ENCODE results near the gene TMTC1. TPM values are rescaled to one million over a fixed set of nuclear protein-coding genes. Genes with fewer than 3 reads are reported as not detected.

The TMTC1 gene
- total RNA-seq, 1 experiment from 2014 or later, result 4.8 TPM

DNA sequence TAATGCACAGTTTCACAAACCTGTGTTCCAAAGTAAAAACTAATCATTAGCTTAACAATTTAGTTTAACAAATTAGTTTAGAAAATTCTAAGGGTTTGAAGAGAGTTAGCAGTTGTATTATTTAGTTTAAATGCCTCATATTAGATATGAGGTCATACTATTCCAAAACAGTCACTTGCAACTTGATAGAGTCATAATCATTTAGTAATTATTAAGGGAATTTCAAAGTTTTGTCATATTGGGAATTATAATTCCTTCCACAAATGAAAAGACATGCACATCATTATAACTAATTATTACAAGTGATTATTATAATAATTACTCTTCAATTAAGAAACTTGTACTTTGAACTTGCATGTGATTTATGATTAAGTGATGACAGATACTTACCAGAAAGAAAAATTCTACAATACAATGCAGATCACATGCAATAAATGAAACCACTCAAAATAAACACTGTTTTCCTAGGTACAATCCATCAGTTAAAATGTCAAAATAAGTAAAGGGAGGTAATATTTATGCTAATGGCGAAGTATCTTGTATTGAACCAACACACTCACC is 66.1 kb downstream of the TMTC1 start:
- Histone ChIP-seq H4K20me1 (ENCODE audit: insufficient read depth) (no peaks in the 10 kb centered on the region; the same call in 1 of the 2 replicates), H3K4me2 (no peak overlapping the region), H3K36me3 (ENCODE audit: low read depth) (no peaks in the 10 kb centered on the region), H3K4me3 (no peak overlapping the region), H3K27me3 (ENCODE audit: insufficient read depth, low read depth) (no peaks in the 10 kb centered on the region), H3K27ac (no peak overlapping the region), H2AFZ (0 out of 2 replicates have a peak overlapping the region, but pooled peaks have one; percentile 22), H3K9me3 (ENCODE audit: insufficient read depth, low read depth) (no peaks in the 10 kb centered on the region), H3K9me2 (ENCODE audit: insufficient read depth) (no peaks in the 10 kb centered on the region), H3K4me1 (replicated peaks; ENCODE audit: insufficient read depth) (no peaks in the 10 kb centered on the region), H3K79me2 (ENCODE audit: low read depth) (no peaks in the 10 kb centered on the region), H3F3A (ENCODE audit: insufficient read depth, low read depth) (no peaks in the 10 kb centered on the region)
- intact Hi-C loops (cut with micrococcal nuclease; ENCODE audit: unreplicated experiment), result no loop called here
- TF ChIP-seq, protein P1, sequence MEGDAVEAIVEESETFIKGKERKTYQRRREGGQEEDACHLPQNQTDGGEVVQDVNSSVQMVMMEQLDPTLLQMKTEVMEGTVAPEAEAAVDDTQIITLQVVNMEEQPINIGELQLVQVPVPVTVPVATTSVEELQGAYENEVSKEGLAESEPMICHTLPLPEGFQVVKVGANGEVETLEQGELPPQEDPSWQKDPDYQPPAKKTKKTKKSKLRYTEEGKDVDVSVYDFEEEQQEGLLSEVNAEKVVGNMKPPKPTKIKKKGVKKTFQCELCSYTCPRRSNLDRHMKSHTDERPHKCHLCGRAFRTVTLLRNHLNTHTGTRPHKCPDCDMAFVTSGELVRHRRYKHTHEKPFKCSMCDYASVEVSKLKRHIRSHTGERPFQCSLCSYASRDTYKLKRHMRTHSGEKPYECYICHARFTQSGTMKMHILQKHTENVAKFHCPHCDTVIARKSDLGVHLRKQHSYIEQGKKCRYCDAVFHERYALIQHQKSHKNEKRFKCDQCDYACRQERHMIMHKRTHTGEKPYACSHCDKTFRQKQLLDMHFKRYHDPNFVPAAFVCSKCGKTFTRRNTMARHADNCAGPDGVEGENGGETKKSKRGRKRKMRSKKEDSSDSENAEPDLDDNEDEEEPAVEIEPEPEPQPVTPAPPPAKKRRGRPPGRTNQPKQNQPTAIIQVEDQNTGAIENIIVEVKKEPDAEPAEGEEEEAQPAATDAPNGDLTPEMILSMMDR (conservative IDR thresholded peaks at IDR 0.05), result no peak
- no peak for TF ChIP-seq EZH2 (IDR thresholded peaks at IDR 0.05; ENCODE audit: low read depth)
- no peak for DNase-seq
- ChIA-PET CTCF (no interaction called here), POLR2A (ENCODE audit: unreplicated experiment) (no interaction called here)
- no TSS peak for BruUV-seq (replicated peaks)

DNA sequence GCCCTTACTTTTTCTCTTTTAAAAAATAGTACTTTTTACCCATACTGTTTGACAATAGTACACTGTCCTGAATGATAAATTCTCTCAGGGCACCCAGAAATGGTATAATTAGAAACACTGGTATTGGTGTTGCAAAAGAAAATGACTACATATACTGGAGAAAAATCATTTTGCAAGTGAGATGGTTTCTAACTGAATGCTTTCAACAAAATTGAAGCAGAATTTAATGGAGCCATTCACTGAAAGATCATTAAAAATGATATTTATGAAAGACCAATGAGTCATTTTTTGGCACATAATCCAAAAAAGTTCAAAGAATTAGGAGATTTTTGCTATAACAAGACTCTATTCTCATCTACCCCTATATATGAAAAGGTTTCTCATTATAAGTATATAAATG is 68.8 kb downstream of the TMTC1 start:
- no peak for TF ChIP-seq EZH2 (IDR thresholded peaks at IDR 0.05; ENCODE audit: low read depth)
- TF ChIP-seq, protein P1 (conservative IDR thresholded peaks at IDR 0.05), result no peak
- no peak overlapping the region for H3K4me2 ChIP-seq
- H3F3A ChIP-seq (ENCODE audit: insufficient read depth, low read depth), result no peaks in the 10 kb centered on the region
- ChIA-PET POLR2A (ENCODE audit: unreplicated experiment) (interaction anchor here (0.6 kb wide), 1 partner anchor 262 kb away, joined by 3 read pairs; no protein-coding TSS in a partner anchor), CTCF (no interaction called here)
- H3K9me3 ChIP-seq (ENCODE audit: insufficient read depth, low read depth), result no peaks in the 10 kb centered on the region
- H3K36me3 ChIP-seq (ENCODE audit: low read depth), result no peaks in the 10 kb centered on the region
- intact Hi-C loops (cut with micrococcal nuclease; ENCODE audit: unreplicated experiment), result no loop called here
- H3K79me2 ChIP-seq (ENCODE audit: low read depth), result no peaks in the 10 kb centered on the region
- H4K20me1 ChIP-seq (ENCODE audit: insufficient read depth), result no peaks in the 10 kb centered on the region; the same call in 1 of the 2 replicates
- no peak overlapping the region for H2AFZ ChIP-seq
- no peak for DNase-seq
- BruUV-seq (replicated peaks), result no TSS peak
- H3K27me3 ChIP-seq (ENCODE audit: insufficient read depth, low read depth), result no peaks in the 10 kb centered on the region
- H3K27ac ChIP-seq, result no peak overlapping the region
- H3K9me2 ChIP-seq (ENCODE audit: insufficient read depth), result no peaks in the 10 kb centered on the region
- H3K4me1 ChIP-seq (replicated peaks; ENCODE audit: insufficient read depth), result no peaks in the 10 kb centered on the region
- H3K4me3 ChIP-seq, result no peak overlapping the region

DNA sequence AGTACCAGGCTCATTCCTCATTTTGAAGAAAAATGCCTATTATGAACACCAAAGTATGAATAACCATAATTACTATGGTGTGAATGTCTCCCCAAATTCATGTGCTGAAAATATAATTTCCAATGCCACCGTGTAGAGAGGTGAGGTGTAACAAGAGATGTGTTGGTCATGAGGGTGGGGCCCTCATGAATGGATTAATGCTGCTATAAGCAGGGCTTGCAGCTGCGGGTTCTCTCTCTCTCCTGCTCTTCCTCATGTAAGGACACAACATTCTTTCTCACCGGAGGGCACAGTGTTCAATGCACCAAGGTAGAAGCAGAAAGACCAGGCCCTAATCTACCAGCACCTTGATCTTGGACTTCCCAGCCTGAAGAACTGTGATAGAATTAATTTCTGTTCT is 70.0 kb downstream of the TMTC1 start:
- no peaks in the 10 kb centered on the region for H3K9me3 ChIP-seq (ENCODE audit: insufficient read depth, low read depth)
- no peak overlapping the region for H3K27ac ChIP-seq
- ChIA-PET POLR2A (ENCODE audit: unreplicated experiment) (no interaction called here), CTCF (no interaction called here)
- no peaks in the 10 kb centered on the region for H3K4me1 ChIP-seq (replicated peaks; ENCODE audit: insufficient read depth)
- H3K79me2 ChIP-seq (ENCODE audit: low read depth), result no peaks in the 10 kb centered on the region
- no peaks in the 10 kb centered on the region for H3K9me2 ChIP-seq (ENCODE audit: insufficient read depth)
- no peaks in the 10 kb centered on the region; the same call in 1 of the 2 replicates for H4K20me1 ChIP-seq (ENCODE audit: insufficient read depth)
- no peaks in the 10 kb centered on the region for H3K36me3 ChIP-seq (ENCODE audit: low read depth)
- TF ChIP-seq EZH2 (IDR thresholded peaks at IDR 0.05; ENCODE audit: low read depth), result no peak
- TF ChIP-seq, protein P1 (conservative IDR thresholded peaks at IDR 0.05), result no peak
- no peak overlapping the region for H3K4me3 ChIP-seq
- DNase-seq, result no peak
- no peak overlapping the region for H3K4me2 ChIP-seq
- H3K27me3 ChIP-seq (ENCODE audit: insufficient read depth, low read depth), result no peaks in the 10 kb centered on the region
- BruUV-seq (replicated peaks), result no TSS peak
- intact Hi-C loops (cut with micrococcal nuclease; ENCODE audit: unreplicated experiment), result no loop called here
- no peak overlapping the region for H2AFZ ChIP-seq
- no peaks in the 10 kb centered on the region for H3F3A ChIP-seq (ENCODE audit: insufficient read depth, low read depth)
